Measurements from ENCODE around the gene ATG10. TPM values are rescaled to one million over a fixed set of nuclear protein-coding genes. Genes with fewer than 3 reads are reported as not detected.
"Not testable (repeated sequence)": the region's sequence is repeated elsewhere in the genome, so short reads cannot be mapped to it uniquely, and the experiment has no call there.

Gene ATG10
- total and polyA plus RNA-seq, 4 donors, result 6.8 to 11.8 (median 9.3) TPM

DNA sequence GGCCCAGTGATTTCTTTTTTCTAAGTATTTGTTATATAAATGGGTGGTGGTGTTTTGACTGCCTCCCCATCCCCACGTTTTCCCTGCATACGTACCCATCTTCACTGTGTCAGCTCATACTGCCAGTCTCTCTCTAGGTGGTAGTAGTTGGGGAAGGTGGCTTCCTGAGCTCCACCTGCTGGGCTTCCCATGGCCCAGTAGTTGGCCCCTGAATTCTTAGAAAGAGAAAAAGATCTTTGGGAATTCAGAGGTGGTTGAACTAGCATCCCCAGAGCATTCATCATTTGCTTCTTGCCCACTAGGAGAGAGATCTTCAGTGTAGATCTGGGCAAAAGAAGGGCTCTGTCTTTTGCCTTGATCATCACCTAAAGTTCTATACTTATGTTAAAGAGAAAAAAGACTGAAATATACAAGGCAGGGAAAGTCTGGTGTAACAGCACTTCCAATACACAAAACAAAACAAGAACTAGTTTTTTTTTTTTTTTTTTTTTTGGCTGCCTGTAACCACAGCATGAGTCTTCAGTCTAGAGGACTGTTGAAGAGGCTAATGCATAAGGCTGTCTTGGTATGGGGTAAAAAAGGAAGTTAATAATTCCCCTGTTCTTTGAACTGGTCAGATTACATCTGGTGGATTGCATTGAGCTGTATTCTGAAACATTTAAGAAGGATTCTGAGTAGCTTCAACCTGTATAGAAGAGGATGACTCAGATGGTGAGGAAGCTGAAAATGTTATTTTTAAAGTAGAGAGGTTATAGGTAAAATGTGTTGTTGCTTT, 128.7 kb downstream of the ATG10 start:
- Histone ChIP-seq H3K36me3 (ENCODE audit: control insufficient read depth, insufficient read depth, low read length) (no peaks in the 10 kb centered on the region), H3K27me3 (ENCODE audit: control insufficient read depth, insufficient read depth, low read length) (no peaks in the 10 kb centered on the region), H3K27ac (ENCODE audit: low read depth, low read length) (no peak overlapping the region), H3K4me1 (ENCODE audit: control insufficient read depth, insufficient read depth, low read length) (no peaks in the 10 kb centered on the region), H3K9me3 (ENCODE audit: control insufficient read depth, insufficient read depth, low read length) (no peaks in the 10 kb centered on the region), H3K4me3 (ENCODE audit: low read depth, low read length) (no peak overlapping the region)
- no CpG with 5 or more reads among the region's 2 CpGs for WGBS (ENCODE audit: insufficient coverage)
- no peak for DNase-seq (ENCODE audit: low read depth in 4 of 6, low spot score in 6 of 6)

DNA sequence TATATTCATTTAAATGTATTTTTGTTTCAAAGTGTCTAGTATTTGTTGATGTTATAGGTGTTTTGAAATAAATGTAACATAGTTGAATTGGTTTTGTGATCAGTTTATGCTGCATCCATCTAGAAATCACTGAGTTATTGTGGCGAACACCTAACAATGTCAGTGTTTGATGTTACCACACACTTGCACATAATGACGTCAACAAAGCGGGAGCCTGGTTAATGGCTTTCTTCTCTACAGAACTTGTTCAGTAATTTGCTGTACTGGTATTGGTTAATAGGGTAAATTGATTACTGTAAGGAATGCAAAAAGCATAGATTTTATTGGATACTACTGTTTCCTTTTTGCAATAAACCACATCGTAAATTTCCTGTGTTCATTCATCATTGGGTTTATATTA, 133.0 kb downstream of the ATG10 start:
- no peaks in the 10 kb centered on the region for H3K9me3 ChIP-seq (ENCODE audit: control insufficient read depth, insufficient read depth, low read length)
- H3K4me1 ChIP-seq (ENCODE audit: control insufficient read depth, insufficient read depth, low read length), result no peaks in the 10 kb centered on the region
- no peaks in the 10 kb centered on the region for H3K27me3 ChIP-seq (ENCODE audit: control insufficient read depth, insufficient read depth, low read length)
- H3K36me3 ChIP-seq (ENCODE audit: control insufficient read depth, insufficient read depth, low read length), result no peaks in the 10 kb centered on the region
- peak in 1 of 6 donors; percentile 22 for DNase-seq (ENCODE audit: low read depth in 4 of 6, low spot score in 6 of 6)
- no CpG with 5 or more reads among the region's 4 CpGs for WGBS (ENCODE audit: insufficient coverage)
- no peak overlapping the region for H3K4me3 ChIP-seq (ENCODE audit: low read depth, low read length)
- H3K27ac ChIP-seq (ENCODE audit: low read depth, low read length), result no peak overlapping the region

- no CpG with 5 or more reads among the region's 1 CpG for WGBS (ENCODE audit: insufficient coverage)
- Histone ChIP-seq H3K27ac (ENCODE audit: low read depth, low read length) (no peak overlapping the region), H3K27me3 (ENCODE audit: control insufficient read depth, insufficient read depth, low read length) (no peaks in the 10 kb centered on the region), H3K4me1 (ENCODE audit: control insufficient read depth, insufficient read depth, low read length) (no peaks in the 10 kb centered on the region), H3K9me3 (ENCODE audit: control insufficient read depth, insufficient read depth, low read length) (no peaks in the 10 kb centered on the region), H3K4me3 (ENCODE audit: low read depth, low read length) (no peak overlapping the region), H3K36me3 (ENCODE audit: control insufficient read depth, insufficient read depth, low read length) (no peaks in the 10 kb centered on the region)
- DNase-seq (ENCODE audit: low read depth in 4 of 6, low spot score in 6 of 6), result peak in 2 of 6 donors; percentile 33 to 44
These were observed 133.6 kb downstream of the ATG10 start for GRCh38 chr5:82105457-82105856.

- peak in 2 of 6 donors; percentile 25 to 43 for DNase-seq (ENCODE audit: low read depth in 4 of 6, low spot score in 6 of 6)
- H3K4me1 ChIP-seq (ENCODE audit: control insufficient read depth, insufficient read depth, low read length), result no peaks in the 10 kb centered on the region
- WGBS (ENCODE audit: insufficient coverage), result 65% methylated on average over 2 of the region's 3 CpGs
- H3K9me3 ChIP-seq (ENCODE audit: control insufficient read depth, insufficient read depth, low read length), result no peaks in the 10 kb centered on the region
- no peaks in the 10 kb centered on the region for H3K36me3 ChIP-seq (ENCODE audit: control insufficient read depth, insufficient read depth, low read length)
- no peak overlapping the region for H3K27ac ChIP-seq (ENCODE audit: low read depth, low read length)
- H3K27me3 ChIP-seq (ENCODE audit: control insufficient read depth, insufficient read depth, low read length), result no peaks in the 10 kb centered on the region
- H3K4me3 ChIP-seq (ENCODE audit: low read depth, low read length), result no peak overlapping the region
These were observed 134.4 kb downstream of the ATG10 start for GRCh38 chr5:82106207-82106606.

DNA sequence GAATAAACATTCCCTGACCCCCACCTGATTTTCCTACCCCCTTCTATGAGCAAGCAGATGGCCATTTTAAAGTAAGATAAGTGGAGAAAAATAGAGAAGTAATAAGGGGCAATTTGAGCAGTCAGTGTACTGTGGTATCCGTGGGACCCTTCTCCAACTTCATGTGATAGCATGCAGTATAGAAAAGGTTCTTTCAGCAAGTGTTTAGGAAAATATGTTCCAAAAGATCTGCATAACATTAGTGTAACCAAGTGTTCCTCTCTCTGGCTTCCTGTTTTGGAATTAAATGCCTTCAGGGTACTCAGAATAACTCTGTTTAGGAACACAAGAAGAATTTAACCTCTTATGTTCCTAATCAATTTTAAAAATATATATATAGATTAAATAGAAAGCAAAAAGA, 134.9 kb downstream of the ATG10 start:
- Histone ChIP-seq H3K4me3 (ENCODE audit: low read depth, low read length) (no peak overlapping the region), H3K9me3 (ENCODE audit: control insufficient read depth, insufficient read depth, low read length) (no peaks in the 10 kb centered on the region), H3K4me1 (ENCODE audit: control insufficient read depth, insufficient read depth, low read length) (no peaks in the 10 kb centered on the region), H3K36me3 (ENCODE audit: control insufficient read depth, insufficient read depth, low read length) (no peaks in the 10 kb centered on the region), H3K27me3 (ENCODE audit: control insufficient read depth, insufficient read depth, low read length) (no peaks in the 10 kb centered on the region), H3K27ac (ENCODE audit: low read depth, low read length) (no peak overlapping the region)
- 14% methylated on average over 1 of the region's 1 CpG for WGBS (ENCODE audit: insufficient coverage)
- peak in 2 of 6 donors; percentile 44 to 74 for DNase-seq (ENCODE audit: low read depth in 4 of 6, low spot score in 6 of 6)

- Histone ChIP-seq H3K9me3 (ENCODE audit: control insufficient read depth, insufficient read depth, low read length) (no peaks in the 10 kb centered on the region), H3K36me3 (ENCODE audit: control insufficient read depth, insufficient read depth, low read length) (no peaks in the 10 kb centered on the region), H3K4me3 (ENCODE audit: low read depth, low read length) (no peak overlapping the region), H3K27ac (ENCODE audit: low read depth, low read length) (peak overlapping the region; percentile 7), H3K4me1 (ENCODE audit: control insufficient read depth, insufficient read depth, low read length) (no peaks in the 10 kb centered on the region), H3K27me3 (ENCODE audit: control insufficient read depth, insufficient read depth, low read length) (no peaks in the 10 kb centered on the region)
- DNase-seq (ENCODE audit: low read depth in 4 of 6, low spot score in 6 of 6), result peak in 3 of 6 donors; percentile 28 to 84 (median 64)
These were observed 135.4 kb downstream of the ATG10 start for GRCh38 chr5:82107267-82107666.

GRCh38 chr5:82109013-82109412, 137.2 kb downstream of the ATG10 start:
- WGBS (ENCODE audit: insufficient coverage), result 100% methylated on average over 1 of the region's 3 CpGs
- no peak for DNase-seq (ENCODE audit: low read depth in 4 of 6, low spot score in 6 of 6)
- no peak overlapping the region for H3K27ac ChIP-seq (ENCODE audit: low read depth, low read length)
- H3K36me3 ChIP-seq (ENCODE audit: control insufficient read depth, insufficient read depth, low read length), result no peaks in the 10 kb centered on the region
- no peaks in the 10 kb centered on the region for H3K4me1 ChIP-seq (ENCODE audit: control insufficient read depth, insufficient read depth, low read length)
- H3K27me3 ChIP-seq (ENCODE audit: control insufficient read depth, insufficient read depth, low read length), result no peaks in the 10 kb centered on the region
- no peaks in the 10 kb centered on the region for H3K9me3 ChIP-seq (ENCODE audit: control insufficient read depth, insufficient read depth, low read length)
- no peak overlapping the region for H3K4me3 ChIP-seq (ENCODE audit: low read depth, low read length)

GRCh38 chr5:82109915-82110314, 138.1 kb downstream of the ATG10 start:
- not testable (repeated sequence) for H3K4me1 ChIP-seq (ENCODE audit: control insufficient read depth, insufficient read depth, low read length); DNase-seq (ENCODE audit: low read depth in 4 of 6, low spot score in 6 of 6); H3K27ac ChIP-seq (ENCODE audit: low read depth, low read length); H3K4me3 ChIP-seq (ENCODE audit: low read depth, low read length); H3K9me3 ChIP-seq (ENCODE audit: control insufficient read depth, insufficient read depth, low read length); H3K27me3 ChIP-seq (ENCODE audit: control insufficient read depth, insufficient read depth, low read length); H3K36me3 ChIP-seq (ENCODE audit: control insufficient read depth, insufficient read depth, low read length)
- WGBS (ENCODE audit: insufficient coverage), result no CpG with 5 or more reads among the region's 2 CpGs

- Histone ChIP-seq H3K4me3 (ENCODE audit: low read depth, low read length) (no peak overlapping the region), H3K4me1 (ENCODE audit: control insufficient read depth, insufficient read depth, low read length) (no peaks in the 10 kb centered on the region), H3K9me3 (ENCODE audit: control insufficient read depth, insufficient read depth, low read length) (no peaks in the 10 kb centered on the region), H3K27ac (ENCODE audit: low read depth, low read length) (no peak overlapping the region), H3K36me3 (ENCODE audit: control insufficient read depth, insufficient read depth, low read length) (no peaks in the 10 kb centered on the region), H3K27me3 (ENCODE audit: control insufficient read depth, insufficient read depth, low read length) (no peaks in the 10 kb centered on the region)
- no peak for DNase-seq (ENCODE audit: low read depth in 4 of 6, low spot score in 6 of 6)
- no CpG with 5 or more reads among the region's 2 CpGs for WGBS (ENCODE audit: insufficient coverage)
These were observed 139.4 kb downstream of the ATG10 start for GRCh38 chr5:82111191-82111590.

DNA sequence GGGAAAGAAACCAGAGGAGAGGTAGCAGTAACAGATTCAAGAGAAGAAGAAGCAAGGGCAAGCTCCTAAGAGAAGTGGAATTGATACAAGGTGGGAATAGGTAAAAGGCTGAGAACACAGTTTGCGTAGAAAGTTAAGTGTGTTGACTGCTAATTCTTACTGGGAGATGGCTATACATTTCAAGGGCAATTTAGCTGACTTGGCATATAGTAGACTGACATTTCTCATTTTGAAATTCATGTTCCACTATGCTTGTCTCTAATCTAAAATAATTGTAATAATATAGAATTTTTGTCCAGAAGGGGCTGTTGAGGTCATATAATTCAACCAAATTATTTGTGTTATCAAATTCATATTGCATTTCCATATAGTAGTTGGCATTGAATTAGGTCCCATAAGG, 144.0 kb downstream of the ATG10 start:
- H3K4me3 ChIP-seq (ENCODE audit: low read depth, low read length), result no peak overlapping the region
- H3K27ac ChIP-seq (ENCODE audit: low read depth, low read length), result no peak overlapping the region
- H3K4me1 ChIP-seq (ENCODE audit: control insufficient read depth, insufficient read depth, low read length), result no peaks in the 10 kb centered on the region
- peaks cover 2% of the 10 kb centered on the region for H3K9me3 ChIP-seq (ENCODE audit: control insufficient read depth, insufficient read depth, low read length)
- H3K27me3 ChIP-seq (ENCODE audit: control insufficient read depth, insufficient read depth, low read length), result no peaks in the 10 kb centered on the region
- no CpG with 5 or more reads among the region's 1 CpG for WGBS (ENCODE audit: insufficient coverage)
- no peaks in the 10 kb centered on the region for H3K36me3 ChIP-seq (ENCODE audit: control insufficient read depth, insufficient read depth, low read length)
- no peak for DNase-seq (ENCODE audit: low read depth in 4 of 6, low spot score in 6 of 6)

Data from spinal cord (tissue), 10 donors.